Measurements from ENCODE around the gene ACTL10.
"Not testable (repeated sequence)": the region's sequence is repeated elsewhere in the genome, so short reads cannot be mapped to it uniquely, and the experiment has no call there.

The ACTL10 gene

DNA sequence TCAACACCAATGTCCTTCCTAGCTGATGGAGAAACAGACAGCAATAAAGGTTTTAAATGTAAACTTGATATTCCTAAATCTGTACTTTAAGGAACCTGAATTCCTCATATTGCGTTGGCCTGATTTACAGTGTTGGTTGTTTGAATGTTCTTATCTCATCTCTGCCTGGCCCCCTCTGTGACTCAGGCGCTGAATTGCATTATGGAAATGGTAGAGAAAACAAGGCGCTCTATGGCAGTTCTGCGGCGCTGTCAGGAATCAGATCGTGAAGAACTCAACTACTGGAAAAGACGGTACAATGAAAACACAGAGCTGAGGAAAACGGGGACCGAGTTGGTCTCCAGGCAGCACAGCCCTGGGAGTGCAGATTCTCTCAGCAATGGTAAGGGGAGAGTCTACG, 37.2 kb upstream of the ACTL10 start:
- TF ChIP-seq, protein P1, sequence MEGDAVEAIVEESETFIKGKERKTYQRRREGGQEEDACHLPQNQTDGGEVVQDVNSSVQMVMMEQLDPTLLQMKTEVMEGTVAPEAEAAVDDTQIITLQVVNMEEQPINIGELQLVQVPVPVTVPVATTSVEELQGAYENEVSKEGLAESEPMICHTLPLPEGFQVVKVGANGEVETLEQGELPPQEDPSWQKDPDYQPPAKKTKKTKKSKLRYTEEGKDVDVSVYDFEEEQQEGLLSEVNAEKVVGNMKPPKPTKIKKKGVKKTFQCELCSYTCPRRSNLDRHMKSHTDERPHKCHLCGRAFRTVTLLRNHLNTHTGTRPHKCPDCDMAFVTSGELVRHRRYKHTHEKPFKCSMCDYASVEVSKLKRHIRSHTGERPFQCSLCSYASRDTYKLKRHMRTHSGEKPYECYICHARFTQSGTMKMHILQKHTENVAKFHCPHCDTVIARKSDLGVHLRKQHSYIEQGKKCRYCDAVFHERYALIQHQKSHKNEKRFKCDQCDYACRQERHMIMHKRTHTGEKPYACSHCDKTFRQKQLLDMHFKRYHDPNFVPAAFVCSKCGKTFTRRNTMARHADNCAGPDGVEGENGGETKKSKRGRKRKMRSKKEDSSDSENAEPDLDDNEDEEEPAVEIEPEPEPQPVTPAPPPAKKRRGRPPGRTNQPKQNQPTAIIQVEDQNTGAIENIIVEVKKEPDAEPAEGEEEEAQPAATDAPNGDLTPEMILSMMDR (conservative IDR thresholded peaks at IDR 0.05) = no peak
- no peak for TF ChIP-seq ZFX (IDR thresholded peaks at IDR 0.05)
- H3K27ac ChIP-seq = no peak overlapping the region

DNA sequence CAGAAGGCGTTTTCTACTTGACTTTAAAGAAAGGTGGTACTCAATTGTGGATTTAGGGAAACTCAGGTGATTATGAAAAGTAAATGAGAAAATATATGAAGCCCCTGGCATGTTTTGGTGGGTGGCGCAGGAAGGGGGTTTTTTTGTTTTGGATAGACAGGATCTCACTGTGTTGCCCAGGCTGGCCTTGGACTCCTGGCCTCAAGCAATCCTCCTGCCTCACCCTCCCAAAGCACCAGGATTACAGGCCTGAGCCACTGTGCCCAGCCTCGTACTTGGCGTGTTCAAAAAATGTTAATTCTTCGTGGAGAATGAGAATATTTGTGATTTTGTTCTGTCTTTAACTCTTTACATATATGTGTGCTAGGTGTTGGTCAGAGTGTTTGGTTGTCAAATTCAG, 36.8 kb upstream of the ACTL10 start:
- H3K27ac ChIP-seq = no peak overlapping the region
- TF ChIP-seq, protein P1 (conservative IDR thresholded peaks at IDR 0.05) = no peak
- no peak for TF ChIP-seq ZFX (IDR thresholded peaks at IDR 0.05)

DNA sequence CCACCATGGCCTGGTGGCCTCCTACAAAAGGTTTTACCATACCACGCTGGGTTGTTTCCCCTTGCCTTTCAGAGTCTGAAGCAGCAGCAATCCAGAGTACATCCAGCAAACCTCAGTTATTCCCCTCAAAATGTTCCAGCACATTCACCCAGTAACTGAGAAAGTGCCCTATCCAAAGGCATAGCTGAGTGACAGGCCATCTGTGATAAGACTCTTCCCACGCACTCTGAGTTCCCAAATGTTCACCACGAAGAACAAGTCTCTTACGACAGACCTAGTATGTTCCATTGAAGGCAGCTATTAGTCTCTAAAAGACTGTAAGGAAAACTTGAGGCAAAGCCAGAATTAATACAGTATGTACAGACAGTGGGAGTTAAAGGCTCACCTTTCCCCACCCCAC, 36.2 kb upstream of the ACTL10 start:
- TF ChIP-seq ZFX (IDR thresholded peaks at IDR 0.05) = no peak
- TF ChIP-seq, protein P1 (conservative IDR thresholded peaks at IDR 0.05) = no peak
- H3K27ac ChIP-seq = no peak overlapping the region

DNA sequence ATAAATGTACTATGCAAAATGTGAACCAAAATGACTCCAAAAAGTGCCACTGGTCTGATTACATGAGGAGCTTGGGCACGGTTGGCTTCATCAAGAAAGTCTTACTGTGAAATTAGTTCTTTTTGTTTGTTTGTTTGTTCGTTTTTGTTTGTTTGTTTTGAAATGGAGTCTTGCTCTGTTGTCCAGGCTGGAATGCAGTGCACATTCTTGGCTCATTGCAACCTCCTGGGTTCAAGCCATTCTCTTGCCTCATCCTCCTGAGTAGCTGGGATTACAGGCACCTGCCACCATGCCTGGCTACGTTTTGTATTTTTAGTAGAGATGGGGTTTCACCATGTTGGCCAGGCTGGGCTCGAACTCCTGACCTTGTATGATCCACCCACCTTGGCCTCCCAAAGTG, 34.8 kb upstream of the ACTL10 start:
- H3K27ac ChIP-seq = not testable (repeated sequence)

DNA sequence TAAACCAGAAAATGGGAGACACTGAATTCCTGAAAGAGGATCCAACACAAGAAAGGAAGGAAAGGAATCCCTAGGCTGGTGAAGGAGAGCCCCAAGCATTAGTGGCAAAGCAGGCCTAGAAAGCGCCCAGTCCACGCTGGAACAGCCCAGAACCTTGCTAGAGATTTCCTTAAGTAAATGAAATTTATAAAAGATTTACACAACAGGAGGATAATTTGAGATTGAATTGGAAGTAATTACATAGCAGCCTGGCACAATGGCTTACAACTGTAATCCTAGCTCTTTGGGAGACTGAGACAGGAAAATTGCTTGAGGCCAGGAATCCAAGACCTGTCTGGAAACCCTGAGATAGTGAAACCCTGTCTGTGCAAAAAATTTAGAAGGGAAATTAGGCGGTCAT, 31.4 kb upstream of the ACTL10 start:
- no peak overlapping the region for H3K27ac ChIP-seq
- TF ChIP-seq ZFX (IDR thresholded peaks at IDR 0.05) = no peak
- TF ChIP-seq, protein P1 (conservative IDR thresholded peaks at IDR 0.05) = no peak

DNA sequence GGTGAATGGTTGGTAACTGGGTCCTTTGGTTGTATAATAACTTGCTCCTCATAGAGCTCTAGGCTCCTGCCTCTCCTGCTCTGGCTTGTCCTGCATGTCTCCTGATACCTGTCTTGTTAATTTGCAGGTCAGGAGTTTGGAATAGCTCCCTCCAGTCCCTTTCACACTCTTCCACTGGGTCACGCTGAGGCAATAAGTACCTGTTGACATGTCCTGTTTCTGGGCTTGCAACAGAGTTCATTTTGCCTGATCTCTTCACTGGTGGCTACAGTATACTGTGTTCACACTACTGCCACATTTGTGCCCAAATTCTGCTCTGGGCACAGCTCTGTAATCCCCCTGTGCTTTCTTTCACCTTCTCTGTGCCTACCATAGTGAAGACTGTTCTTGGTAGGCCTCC, 30.0 kb upstream of the ACTL10 start:
- TF ChIP-seq ZFX (IDR thresholded peaks at IDR 0.05) = no peak
- TF ChIP-seq, protein P1 (conservative IDR thresholded peaks at IDR 0.05) = no peak
- no peak overlapping the region for H3K27ac ChIP-seq

DNA sequence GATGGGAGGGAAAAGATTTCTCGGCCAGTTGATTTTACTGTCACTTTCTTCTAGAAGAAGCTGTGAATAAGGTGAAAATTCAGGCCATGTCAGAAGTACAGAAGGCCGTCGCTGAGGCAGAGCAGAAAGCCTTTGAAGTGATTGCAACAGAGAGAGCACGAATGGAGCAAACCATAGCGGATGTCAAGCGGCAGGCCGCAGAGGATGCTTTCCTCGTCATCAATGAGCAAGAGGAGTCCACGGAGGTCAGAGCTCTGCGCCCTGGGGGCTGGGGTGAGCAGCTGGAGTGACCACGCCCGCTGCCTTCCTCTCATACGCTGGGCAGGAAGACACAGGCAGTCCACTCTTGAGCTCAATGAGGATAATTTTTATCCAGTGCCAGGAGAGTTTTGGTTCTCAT, 26.5 kb upstream of the ACTL10 start:
- no peak overlapping the region for H3K27ac ChIP-seq
- TF ChIP-seq, protein P1 (conservative IDR thresholded peaks at IDR 0.05) = no peak
- no peak for TF ChIP-seq ZFX (IDR thresholded peaks at IDR 0.05)

DNA sequence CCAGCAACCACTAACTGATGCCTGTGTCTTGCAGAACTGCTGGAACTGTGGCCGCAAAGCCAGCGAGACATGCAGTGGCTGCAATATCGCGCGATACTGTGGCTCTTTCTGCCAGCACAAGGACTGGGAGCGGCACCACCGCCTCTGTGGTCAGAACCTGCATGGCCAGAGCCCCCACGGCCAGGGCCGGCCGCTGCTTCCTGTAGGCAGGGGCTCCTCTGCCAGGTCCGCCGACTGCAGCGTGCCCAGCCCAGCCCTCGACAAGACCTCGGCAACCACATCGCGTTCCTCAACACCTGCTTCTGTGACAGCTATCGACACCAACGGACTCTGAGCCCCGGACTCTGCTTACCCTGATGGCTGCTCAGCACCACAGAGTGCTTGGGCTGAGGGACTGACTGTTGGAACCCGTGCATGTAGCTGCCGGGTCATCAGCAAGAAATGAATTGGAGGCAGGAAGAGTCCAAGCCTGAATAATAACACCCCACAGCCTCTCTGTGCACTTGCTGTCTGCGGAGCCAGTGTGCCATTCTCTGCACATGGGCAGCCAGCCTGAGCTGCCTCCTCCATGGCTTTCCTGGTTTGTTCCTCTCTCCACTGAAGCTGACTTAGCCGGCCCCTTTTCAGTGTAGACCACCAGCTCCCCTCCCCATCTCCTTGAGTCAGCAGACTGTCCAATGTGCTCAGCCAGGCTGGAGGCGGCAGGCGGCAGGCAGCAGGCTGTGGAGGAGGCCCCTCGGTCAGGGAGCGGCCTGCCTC, 22.3 kb upstream of the ACTL10 start:
- peak overlapping the region; percentile 93 for H3K27ac ChIP-seq
- TF ChIP-seq, protein P1 (conservative IDR thresholded peaks at IDR 0.05) = no peak
- TF ChIP-seq ZFX (IDR thresholded peaks at IDR 0.05) = no peak

Data from C4-2B (cell line).